Non-pigmented ciliary epithelial cell (primary cell): ENCODE data around the gene KLK5.
"Not testable (repeated sequence)": the region's sequence is repeated elsewhere in the genome, so short reads cannot be mapped to it uniquely, and the experiment has no call there.

ENCODE experiments used
- DNase-seq: peaks from one replicate; pipeline ENCODE4 v3.0.0-alpha.2; 2010; ENCODE audit warnings: low read depth

The KLK5 gene

DNA sequence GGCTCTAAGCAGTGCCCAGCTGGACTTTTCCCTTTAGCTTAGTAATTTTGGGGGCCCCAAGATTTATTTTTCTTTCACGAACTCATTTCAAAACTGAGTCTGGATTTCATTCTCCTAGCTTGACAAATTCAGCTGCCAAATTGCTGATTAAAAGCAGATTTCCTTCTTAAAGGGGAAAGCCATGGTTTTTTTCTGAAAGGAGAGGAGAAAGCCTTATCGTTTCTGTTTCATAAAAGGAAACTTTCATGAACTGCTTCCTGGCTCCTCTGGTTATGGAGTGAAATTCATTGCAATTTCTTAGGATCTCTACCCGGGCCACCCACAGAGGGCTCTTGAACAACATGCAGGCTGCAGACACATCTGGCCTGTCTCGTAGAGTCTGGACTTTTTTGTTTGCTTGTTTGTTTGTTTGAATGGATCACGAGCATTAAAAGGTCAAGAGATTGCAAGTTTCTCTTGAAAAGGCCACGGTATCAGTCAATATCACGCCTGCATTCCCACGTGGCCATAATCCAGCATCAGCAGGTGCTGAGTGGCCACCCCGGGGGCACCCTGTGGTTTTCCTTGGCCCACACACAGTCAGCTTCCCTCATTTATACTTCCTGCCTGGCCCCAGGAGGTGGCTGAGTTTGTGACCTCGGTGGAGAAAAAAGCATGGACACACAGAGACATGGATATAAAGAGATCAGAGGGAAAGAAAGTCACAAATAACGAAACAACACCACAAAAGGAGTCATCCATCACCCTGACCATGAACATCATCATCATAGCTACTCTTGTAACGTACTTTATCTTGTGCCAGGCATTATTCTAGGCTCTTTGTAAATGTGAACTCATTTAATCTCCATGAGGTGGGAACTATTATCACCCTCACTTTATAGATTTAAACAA is 31.2 kb downstream of the KLK5 start:
- no peak for DNase-seq

DNA sequence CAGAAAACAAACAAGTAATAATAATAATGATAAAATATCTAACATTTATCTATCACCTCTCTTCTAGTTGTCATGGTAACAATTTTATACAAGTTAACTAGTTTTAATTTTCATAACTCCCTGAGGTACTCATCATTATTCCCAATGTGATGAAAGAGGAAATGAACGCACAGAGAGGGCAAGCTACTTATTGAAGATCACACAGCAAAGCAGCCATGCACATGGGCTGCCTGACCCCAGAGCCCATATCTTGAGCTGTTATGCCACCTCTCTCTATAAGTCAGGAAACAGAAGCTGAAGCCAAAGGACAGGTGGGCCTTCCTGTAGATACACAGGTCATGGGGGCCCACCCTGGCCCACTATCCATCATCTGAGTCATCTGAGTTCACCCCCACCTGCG is 36.8 kb downstream of the KLK5 start:
- no peak for DNase-seq

DNA sequence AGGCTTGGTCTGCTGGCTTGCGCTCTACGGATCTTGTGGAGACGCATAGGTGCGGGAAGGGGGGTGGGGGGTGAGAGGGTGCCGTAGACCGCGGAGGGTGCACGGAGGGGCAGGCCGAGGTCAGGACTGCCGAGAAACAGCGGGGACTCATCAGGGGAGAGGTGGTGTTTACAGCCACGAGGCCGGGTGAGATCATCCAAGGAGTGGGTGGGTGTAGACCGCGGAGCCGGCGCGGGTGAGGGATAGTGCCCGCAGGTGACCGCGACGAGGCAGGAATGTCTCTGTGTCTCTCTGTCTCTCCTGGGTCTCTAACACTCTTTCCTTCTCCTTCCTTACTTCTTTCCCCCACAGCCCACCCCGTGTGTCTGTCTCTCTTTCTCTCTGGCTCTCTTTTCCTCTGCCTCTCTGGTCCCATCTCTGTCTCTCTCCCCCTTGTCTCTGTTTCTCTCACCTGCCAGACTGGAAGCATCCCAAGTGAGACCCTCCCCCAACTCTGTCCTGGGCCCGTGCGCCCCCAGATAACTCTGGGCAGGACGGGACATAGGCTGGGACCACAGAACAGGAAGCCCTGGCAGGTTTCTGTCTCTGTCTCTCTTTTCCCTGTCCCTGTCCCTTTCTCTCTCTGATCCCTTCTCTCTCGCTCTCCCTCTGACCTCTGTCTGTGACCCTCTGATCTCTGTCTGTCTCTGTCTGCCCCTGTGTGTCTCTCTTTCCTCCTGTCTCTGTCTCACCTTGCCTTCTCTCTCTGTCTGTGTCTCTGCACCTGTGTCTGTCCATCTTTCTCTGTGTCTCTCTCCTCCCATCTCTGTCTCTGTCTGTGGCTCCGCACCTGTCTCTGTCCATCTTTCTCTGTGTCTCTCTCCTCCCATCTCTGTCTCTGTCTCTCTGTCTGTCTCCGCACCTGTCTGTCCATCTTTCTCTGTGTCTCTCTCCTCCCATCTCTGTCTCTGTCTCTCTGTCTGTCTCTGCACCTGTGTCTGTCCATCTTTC is 39.8 kb downstream of the KLK5 start:
- no peak for DNase-seq

GRCh38 chr19:50912102-50912599 is 40.7 kb downstream of the KLK5 start:
- DNase-seq, result no peak

- no peak for DNase-seq
Measured at GRCh38 chr19:50911206-50912101, 41.4 kb downstream of the KLK5 start, which contains the start of gene KLK4. TSS of gene KLK4 (minus strand) at chr19:50911395. CDS start at chr19:50910738, 657 bp downstream.

DNA sequence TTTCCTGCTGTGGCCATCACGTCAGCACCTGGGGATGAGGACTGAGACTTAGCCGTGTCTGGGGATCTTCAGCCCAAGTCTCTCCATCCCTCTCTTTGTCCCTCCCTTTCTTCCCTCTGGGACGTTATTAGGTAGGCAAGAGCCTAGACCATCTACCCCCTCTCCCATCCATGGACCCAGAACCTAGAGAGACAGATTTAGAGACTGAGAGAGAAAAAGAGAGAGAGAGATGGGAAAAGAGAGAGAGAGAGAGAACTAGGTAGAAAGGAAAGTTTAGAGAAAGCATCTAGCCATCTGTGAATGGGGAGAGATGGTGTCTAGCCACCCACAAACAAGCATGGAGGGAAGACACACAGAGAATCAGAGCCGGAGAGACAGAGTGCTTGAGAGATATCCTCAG is 42.1 kb downstream of the KLK5 start:
- DNase-seq, result no peak

DNA sequence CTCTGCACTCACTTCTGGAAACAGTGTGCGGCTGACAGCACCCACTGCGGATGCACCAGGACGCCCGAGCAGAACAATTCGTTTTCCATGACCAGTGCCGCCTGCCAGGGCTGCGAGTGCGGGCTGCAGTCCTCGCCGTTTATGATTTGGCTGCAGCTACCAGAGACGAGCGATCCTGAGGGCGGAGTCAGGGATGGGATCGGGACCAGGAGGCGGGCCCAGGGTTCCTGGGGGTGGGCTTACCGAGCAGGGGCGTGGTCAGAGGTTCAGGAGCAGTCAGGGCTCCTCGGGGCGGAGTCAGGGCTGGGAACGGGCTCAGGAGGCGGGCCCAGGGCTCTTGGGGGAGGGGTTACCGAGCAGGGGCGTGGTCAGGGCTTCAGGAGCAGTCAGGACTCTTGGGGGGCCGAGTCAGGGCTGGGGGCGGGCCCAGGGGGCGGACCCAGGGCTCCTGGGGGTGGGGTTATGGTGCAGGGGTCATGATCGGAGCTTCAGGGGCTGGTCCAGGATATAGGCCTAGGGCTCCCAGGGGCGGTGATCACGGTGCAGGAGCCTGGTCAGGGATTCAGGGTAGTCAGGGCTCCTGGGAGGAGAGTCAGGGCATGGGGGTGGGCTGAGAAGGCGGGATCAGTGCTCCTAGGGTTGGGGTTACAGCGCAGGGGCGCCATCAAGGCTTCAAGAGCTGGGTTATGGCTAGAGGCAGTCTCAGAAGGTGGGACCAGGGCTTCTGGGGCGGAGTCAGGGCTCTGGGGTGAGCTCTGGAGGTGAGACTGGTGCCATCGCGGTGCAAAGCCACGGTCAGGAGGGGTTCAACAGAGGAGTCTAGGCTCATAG is 43.4 kb downstream of the KLK5 start:
- DNase-seq, result no peak

DNA sequence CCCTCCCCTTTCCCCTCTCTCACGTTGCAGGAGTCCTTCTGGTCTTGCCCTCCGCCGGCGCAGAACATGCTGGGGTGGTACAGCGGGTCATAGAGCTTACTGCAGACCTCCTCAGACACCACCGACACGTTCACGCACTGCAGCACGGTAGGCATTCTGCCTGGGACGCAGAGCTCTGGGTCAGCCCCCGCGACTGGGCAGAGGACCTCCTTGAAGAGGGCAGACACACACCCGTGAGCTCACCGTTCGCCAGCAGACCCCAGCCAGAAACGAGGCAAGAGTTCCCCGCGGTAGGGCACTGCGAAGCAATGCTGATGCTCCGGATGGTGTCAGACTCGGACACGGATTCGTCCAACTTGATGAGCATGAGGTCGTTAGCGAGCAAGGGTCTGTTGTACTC is 44.5 kb downstream of the KLK5 start:
- no peak for DNase-seq

DNA sequence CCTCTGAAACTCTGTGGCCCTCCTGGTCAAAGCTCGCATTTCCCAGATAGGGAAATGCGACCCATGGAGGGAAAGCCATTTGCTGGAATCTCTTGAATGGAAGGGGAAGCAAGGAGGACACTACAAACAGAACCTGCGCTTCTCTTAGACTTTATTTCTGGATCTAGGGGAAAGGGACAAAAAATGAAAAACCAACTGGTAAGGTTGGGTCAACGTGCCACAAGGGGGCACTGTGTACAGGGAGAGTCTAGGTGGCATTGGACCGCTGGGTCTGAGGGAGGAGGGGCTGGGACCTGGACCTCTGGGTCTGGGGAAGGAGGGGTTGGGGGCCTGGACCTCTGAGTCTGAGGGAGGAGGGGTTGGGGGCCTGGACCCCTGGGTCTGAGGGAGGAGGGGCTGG is 46.6 kb downstream of the KLK5 start:
- no peak for DNase-seq

DNA sequence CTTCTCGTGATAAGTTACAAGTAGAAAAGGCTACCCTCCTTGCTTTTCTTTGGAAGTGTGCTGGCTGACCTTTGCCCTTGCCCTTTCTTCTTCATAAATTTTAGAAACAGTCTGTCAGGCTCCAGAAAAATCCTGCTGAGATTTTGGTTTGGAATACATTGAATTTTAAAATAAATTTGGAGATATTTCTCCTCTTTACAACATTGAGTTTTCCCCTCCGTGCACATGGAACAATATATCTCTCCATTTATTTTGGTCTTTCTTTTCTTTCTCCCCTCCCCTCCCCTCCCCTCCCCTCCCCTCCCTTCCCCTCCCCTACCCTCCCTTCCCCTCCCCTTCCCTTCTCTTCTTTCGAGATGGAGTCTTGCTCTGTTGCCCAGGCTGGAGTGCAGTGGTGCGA is 50.2 kb downstream of the KLK5 start:
- DNase-seq, result no peak

GRCh38 chr19:50899569-50899968 is 53.3 kb downstream of the KLK5 start:
- no peak for DNase-seq

DNA sequence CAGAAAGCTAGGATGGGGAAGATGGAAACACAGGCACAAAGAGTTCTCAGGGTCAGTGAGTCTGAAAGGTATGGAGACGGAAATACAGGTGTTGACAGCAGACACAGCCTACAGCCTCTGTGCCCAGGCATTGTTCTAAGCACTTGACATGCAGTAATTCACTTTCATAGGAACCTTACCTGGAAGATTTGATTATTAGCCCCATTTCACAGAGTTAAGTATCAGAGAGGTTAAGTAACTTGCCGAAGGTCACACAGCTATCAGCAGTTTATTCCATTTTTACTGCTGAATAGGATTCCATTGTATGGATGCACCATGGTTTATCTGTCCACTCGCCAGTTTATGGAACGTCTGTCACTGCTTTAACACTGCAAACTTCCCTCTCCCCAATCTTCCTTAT is 54.8 kb downstream of the KLK5 start:
- DNase-seq, result no peak

DNA sequence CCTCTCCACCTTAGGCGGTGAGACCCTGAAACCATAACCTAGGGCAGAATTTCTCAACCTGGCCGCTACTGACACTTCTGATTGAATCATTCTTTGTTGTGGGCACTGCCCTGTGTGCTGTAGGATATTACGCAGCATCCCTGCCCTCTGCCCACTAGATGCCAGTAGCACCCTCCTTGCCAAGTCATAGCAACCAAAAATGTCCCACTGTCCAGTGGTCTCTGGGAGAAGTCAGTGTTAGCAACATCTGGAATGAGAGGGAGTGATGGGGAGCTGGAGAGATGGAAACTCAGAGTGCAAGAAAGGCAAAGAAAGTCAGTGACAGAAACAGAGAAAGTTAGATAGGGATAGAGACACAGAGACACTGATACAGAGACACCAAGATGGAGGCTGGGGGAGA is 55.2 kb downstream of the KLK5 start:
- DNase-seq, result no peak

DNA sequence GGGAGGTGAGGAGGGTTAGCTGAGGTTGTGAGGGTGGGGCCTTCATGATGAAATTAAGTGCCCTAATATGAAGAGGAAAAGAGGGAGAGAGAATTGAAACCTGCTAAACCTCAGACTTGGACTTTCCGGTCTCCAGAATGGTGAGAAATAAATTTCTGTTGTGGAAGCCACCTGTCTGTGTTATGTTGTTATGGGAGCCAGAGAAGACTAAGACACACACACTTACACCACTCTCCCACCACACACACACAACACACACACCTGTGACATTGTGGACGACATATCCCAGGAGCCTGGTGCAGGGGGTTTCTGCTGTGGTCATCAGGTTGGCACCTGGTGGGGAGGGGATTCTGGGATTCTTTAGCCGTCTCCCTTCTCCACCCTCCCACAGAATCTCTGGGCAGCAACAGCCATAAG is 55.6 kb downstream of the KLK5 start:
- no peak for DNase-seq

DNA sequence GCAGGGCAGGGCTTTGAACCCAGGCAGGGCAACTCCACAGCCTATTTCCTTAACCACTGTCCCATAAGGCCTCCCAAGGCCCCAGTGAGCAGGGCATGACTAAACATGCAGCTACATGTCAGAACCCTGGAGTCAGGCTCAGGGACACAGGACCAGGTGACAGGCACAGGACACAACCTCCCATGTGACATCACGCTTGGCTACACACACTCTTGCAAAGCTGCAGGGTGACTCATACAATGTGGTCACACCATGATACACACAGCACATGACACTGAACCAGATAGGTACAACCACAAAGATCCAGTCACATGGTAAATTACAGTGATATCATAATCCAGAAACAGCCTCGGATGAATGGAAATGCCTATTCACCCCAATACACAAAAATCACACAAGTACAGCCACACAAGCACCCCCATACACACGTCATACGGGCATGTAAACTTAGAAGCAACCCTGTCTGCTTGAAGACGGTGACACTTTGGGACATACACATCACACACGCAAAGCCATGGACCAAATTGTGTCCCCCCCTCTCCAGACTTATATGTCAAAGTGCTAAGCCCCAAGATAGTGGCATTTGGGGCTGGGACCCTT is 56.1 kb downstream of the KLK5 start:
- peak; percentile 36 for DNase-seq

DNA sequence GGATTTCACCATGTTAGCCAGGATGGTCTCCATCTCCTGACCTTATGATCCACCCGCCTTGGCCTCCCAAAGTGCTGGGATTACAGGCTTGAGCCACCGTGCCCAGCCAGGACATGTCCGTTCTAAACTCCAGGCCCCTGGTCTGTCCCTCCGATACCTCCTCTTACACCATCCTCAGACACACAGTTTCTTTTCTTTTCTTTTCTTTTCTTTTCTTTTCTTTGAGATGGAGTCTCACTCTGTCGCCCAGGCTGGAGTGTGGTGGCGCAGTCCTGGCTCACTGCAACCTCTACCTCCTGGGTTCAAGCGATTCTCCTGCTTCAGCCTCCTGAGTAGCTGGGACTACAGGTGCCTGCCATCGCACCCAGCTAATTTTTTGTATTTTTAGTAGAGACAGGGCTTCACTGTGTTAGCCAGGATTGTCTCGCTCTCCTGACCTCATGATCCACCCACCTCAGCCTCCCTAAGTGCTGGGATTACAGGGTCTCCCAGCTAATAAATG is 56.7 kb downstream of the KLK5 start:
- DNase-seq, result not testable (repeated sequence)

DNA sequence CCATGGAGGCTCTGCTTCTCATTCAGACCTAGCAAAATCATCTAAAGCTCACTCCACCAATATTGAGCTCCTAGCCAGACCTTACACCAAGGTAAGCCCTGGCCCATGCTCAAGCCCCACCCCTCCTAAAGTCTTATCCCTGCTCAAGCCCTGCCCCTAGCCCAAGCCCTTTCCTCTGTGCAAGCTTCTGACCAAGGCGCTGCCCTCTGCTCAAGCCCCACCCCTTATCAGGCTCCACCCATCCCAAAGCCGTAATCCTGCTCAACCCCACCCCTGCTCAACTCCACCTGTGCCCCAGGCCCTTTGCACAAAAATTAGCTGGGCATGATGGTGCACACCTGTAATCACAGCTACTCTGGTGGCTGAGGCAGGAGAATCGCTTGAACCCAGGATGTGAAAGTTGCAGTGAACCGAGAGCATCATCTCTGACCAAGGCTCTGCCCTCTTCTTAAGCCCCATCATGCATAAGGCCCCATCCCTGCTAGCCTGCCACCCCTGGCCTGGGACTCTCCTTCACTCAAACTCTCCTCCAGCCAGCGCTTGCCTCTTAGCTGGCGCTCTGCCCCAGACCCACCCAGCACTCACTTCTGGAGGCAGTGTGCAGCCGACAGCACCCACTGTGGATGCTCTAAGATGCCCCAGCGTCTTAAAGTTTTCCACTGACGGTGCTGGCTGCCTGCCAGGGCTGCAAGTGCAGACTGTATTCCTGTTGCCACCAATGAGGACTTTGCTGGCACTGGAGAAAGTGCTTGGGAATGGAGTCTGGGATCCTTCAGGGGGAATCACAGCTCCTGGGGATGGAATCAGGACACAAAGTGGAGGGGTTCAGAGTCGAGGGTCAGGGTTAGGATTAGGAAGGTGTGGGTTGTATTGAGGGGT is 58.1 kb downstream of the KLK5 start:
- DNase-seq, result no peak
